NCI-H510A treated with DMSO at 0.1 percent for 48 hours (cell line): ENCODE data around the gene GPR146.

Source experiments
- DNase-seq: peaks from one replicate; lab custom pipeline; 2025; lab: John Stamatoyannopoulos, UW

Gene GPR146

DNA sequence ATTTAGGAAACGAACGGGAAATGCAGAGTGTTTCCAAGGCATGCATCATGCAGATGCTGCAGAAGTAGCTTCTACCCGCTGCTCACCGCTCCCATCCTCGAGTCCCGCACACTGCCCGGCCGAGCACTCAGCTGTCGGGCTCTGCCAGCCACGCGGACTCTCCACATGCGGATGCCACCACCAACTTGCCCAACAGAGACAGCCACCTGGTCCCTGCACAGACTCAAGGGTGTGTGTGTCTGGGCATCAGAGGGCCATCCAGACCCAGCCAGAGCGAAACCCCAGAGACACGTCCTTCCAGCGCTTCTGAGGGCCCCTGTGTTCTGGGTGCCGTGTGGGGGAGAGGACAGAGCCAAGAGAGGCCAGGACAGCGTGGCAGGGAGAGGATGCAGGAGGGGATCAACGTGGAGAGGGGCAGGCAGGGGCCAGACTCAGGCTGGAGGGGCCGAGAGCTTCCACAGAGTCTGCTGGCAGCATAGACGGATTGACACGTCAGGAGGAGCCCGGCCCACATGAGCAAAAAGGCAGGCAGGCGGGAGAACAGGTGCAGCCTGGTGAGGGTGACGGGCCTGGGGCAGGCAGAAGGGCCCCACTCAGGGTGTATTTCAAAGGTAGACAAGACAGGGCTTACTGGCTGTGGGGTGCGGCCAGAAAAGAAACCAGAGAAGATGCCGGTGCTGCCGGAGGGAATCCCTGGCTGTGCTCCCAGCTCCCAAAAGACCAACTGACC lies 61.9 kb downstream of the GPR146 start:
- no peak for DNase-seq

GRCh38 chr7:1106793-1107421 lies 62.6 kb downstream of the GPR146 start:
- DNase-seq: no peak

DNA sequence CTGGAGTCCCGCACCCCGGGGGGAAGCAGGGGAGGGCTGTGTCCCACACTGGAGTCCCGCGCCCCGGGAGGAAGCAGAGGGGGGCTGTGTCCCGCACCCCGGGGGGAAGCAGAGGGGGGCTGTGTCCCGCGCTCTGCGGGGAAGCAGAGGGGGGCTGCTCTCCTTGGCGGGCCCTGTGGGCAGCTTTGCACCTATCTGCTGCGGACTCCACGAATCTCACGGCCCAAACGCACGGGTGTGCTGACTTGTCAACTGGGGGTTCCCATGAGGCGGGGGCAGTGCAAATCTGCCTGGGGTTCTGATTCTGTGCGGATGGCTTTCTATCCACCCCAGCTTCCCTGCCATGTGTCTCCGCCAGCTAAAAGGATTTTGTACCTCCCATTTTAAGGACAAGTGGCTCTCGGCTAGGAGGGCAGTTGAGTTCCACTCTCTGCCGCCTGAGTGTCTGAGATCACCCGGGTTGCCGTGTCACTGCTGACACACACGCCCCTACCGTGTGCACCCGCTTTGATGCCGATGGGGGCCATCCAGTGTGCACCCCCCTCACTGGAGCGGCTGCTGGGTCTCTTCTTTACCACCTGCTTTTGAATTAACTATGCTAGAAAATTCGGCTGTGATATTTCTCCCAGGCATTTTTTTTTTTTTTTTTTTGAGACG lies 64.0 kb downstream of the GPR146 start:
- DNase-seq: no peak
